HepG2 (cell line): ENCODE data around the gene C20orf96. TPM values are rescaled to one million over a fixed set of nuclear protein-coding genes. Genes with fewer than 3 reads are reported as not detected.

Source experiments
- FOXJ3 ChIP-seq: sonication (generic); formaldehyde crosslinking; IDR thresholded peaks from 2 replicates; pipeline ENCODE4 v1.4.0; 2020; ENCODE audit warnings: missing genetic modification reagents, mild to moderate bottlenecking, borderline replicate concordance
- NBN ChIP-seq: fragments of 450-650 bp; conservative IDR thresholded peaks from 2 replicates; pipeline ENCODE4 v1.6.1; 2017
- NFIC ChIP-seq: IDR thresholded peaks from 2 replicates; pipeline ENCODE4 v1.6.1; 2012; ENCODE audit warnings: mild to moderate bottlenecking, low read length, inconsistent platforms
- RBFOX2 ChIP-seq: fragments of 200-400 bp; formaldehyde crosslinking; IDR thresholded peaks from 2 replicates; pipeline ENCODE4 v1.6.1; 2017; ENCODE audit warnings: low read depth, mild to moderate bottlenecking, low read length
- SNAPC5 ChIP-seq: sonication (generic); formaldehyde crosslinking; IDR thresholded peaks from 2 replicates; pipeline ENCODE4 v1.8.1; 2023; ENCODE audit warnings: mild to moderate bottlenecking, missing genetic modification reagents, borderline replicate concordance
- ZEB1 ChIP-seq: IDR thresholded peaks from 2 replicates; pipeline ENCODE4 v1.6.1; 2012; ENCODE audit warnings: mild to moderate bottlenecking, low read depth, inconsistent platforms; ENCODE audit not compliant: insufficient replicate concordance
- ZHX1 ChIP-seq: sonication (generic); formaldehyde crosslinking; IDR thresholded peaks from 2 replicates; pipeline ENCODE4 v1.8.1; 2022; ENCODE audit warnings: low read depth, mild to moderate bottlenecking, missing genetic modification reagents
- ZNF124 ChIP-seq: sonication (generic); formaldehyde crosslinking; IDR thresholded peaks from 2 replicates; pipeline ENCODE4 v1.4.0; 2020; ENCODE audit warnings: missing genetic modification reagents
- ZNF17 ChIP-seq: sonication (generic); formaldehyde crosslinking; IDR thresholded peaks from 2 replicates; pipeline ENCODE4 v1.5.0; 2020; ENCODE audit warnings: mild to moderate bottlenecking, missing genetic modification reagents
- ZNF235 ChIP-seq: sonication (generic); formaldehyde crosslinking; IDR thresholded peaks from 2 replicates; pipeline ENCODE4 v1.8.1; 2023; ENCODE audit warnings: mild to moderate bottlenecking, missing genetic modification reagents, borderline replicate concordance
- ZNF256 ChIP-seq: sonication (generic); formaldehyde crosslinking; conservative IDR thresholded peaks from 2 replicates; pipeline ENCODE4 v1.4.0; 2020; ENCODE audit warnings: missing genetic modification reagents
- ZNF546 ChIP-seq: sonication (generic); formaldehyde crosslinking; conservative IDR thresholded peaks from 2 replicates; pipeline ENCODE4 v1.8.1; 2023; ENCODE audit warnings: mild to moderate bottlenecking, missing genetic modification reagents
- ZNF572 ChIP-seq: sonication (generic); formaldehyde crosslinking; IDR thresholded peaks from 2 replicates; pipeline ENCODE4 v1.5.1; 2020; ENCODE audit warnings: mild to moderate bottlenecking, missing genetic modification reagents
- polyA plus RNA-seq, 8 experiments: library from polyadenylated mRNA; depleted of rRNA in 3 of 8; stranded (reverse) in 7 of 8; unstranded in 1 of 8; fragments of >200 nt; fragmentation: Illumina TruSeq in 4 of 8; extraction: Trizol in 4 of 8; gene quantifications; 2 replicates each; pipeline versions ENCODE4 v1.2.1 to v1.2.3, GENCODE V29; 2011 to 2016; ENCODE audit warnings: low read depth in 4 of 8, missing spikeins in 1 of 8, mixed read lengths in 1 of 8; ENCODE audit not compliant: insufficient read depth in 1 of 8
- total RNA-seq, 5 experiments: library from RNA; depleted of rRNA; stranded (reverse); fragments of >200 nt; fragmentation: Illumina TruSeq; extraction: Trizol; gene quantifications; 2 replicates each; pipeline ENCODE4 v1.2.3, GENCODE V29; 2016; ENCODE audit warnings: low read depth in 1 of 5
- TF ChIP-seq, protein P1 (sequence below): sonication (generic); formaldehyde crosslinking; IDR thresholded peaks from 2 replicates; pipeline ENCODE4 v1.4.0; 2020; ENCODE audit warnings: missing genetic modification reagents
- TF ChIP-seq, protein P2 (sequence below): sonication (generic); formaldehyde crosslinking; IDR thresholded peaks from 2 replicates; pipeline ENCODE4 v1.5.1; 2020; ENCODE audit warnings: mild to moderate bottlenecking, missing genetic modification reagents, moderate library complexity
- TF ChIP-seq, protein P3 (sequence below): IDR thresholded peaks from 2 replicates; pipeline ENCODE4 v1.6.1; 2016; ENCODE audit warnings: missing genetic modification reagents, missing compliant biosample characterization
- TF ChIP-seq, protein P4 (sequence below): sonication (generic); formaldehyde crosslinking; IDR thresholded peaks from 2 replicates; pipeline ENCODE4 v1.5.0; 2020; ENCODE audit warnings: missing genetic modification reagents

Gene C20orf96
- total and polyA plus RNA-seq, 2 of the 13 experiments (the other 11 are each of a cell fraction or from before 2014, with no cell fraction given), result 3.8 to 20.6 TPM

DNA sequence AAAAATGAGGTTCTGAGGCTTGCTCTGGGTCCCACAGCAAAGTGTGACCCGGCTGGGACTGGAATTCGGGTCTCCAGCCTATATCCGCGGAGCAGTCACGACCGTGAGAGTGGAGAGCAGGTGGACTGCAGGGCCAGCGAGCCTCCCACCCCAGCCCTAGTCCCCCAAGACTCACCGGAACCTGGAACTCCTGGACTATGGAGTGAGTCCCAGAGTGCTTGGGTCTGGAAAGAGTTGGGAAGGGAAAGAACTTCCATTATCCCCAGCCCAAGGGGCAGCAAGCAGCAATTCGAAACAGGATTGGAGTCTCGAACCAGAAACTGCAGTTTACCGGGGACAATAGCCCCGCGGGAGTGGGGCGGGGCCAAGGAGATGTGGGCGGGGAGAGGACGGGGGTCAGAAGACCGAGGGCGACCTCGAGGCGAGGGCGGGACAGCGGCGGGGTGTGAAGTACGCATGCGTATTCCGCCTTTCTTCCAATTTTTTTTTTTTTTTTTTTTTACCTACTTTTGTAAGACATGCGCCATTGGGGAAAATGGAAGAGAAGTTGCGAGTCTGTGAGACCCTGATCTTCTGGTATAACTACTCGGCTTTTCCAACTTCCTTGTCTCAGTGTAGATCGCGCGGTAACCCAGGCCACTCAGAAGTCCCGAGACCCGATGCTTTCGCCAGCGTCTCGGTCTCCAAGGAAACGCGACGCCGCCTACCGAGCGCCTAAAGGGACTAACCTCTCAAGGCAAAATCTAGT, at the start of gene C20orf96 (continued):
- TF ChIP-seq, protein P1, sequence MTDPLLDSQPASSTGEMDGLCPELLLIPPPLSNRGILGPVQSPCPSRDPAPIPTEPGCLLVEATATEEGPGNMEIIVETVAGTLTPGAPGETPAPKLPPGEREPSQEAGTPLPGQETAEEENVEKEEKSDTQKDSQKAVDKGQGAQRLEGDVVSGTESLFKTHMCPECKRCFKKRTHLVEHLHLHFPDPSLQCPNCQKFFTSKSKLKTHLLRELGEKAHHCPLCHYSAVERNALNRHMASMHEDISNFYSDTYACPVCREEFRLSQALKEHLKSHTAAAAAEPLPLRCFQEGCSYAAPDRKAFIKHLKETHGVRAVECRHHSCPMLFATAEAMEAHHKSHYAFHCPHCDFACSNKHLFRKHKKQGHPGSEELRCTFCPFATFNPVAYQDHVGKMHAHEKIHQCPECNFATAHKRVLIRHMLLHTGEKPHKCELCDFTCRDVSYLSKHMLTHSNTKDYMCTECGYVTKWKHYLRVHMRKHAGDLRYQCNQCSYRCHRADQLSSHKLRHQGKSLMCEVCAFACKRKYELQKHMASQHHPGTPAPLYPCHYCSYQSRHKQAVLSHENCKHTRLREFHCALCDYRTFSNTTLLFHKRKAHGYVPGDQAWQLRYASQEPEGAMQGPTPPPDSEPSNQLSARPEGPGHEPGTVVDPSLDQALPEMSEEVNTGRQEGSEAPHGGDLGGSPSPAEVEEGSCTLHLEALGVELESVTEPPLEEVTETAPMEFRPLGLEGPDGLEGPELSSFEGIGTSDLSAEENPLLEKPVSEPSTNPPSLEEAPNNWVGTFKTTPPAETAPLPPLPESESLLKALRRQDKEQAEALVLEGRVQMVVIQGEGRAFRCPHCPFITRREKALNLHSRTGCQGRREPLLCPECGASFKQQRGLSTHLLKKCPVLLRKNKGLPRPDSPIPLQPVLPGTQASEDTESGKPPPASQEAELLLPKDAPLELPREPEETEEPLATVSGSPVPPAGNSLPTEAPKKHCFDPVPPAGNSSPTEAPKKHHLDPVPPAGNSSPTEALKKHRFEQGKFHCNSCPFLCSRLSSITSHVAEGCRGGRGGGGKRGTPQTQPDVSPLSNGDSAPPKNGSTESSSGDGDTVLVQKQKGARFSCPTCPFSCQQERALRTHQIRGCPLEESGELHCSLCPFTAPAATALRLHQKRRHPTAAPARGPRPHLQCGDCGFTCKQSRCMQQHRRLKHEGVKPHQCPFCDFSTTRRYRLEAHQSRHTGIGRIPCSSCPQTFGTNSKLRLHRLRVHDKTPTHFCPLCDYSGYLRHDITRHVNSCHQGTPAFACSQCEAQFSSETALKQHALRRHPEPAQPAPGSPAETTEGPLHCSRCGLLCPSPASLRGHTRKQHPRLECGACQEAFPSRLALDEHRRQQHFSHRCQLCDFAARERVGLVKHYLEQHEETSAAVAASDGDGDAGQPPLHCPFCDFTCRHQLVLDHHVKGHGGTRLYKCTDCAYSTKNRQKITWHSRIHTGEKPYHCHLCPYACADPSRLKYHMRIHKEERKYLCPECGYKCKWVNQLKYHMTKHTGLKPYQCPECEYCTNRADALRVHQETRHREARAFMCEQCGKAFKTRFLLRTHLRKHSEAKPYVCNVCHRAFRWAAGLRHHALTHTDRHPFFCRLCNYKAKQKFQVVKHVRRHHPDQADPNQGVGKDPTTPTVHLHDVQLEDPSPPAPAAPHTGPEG (CRISPR knock-in tag), result peak; percentile 55; the same call in 1 of the 2 replicates
- peak; percentile 30; the same call in 1 of the 2 replicates for TF ChIP-seq ZNF546 (CRISPR knock-in tag)
- TF ChIP-seq, protein P2, sequence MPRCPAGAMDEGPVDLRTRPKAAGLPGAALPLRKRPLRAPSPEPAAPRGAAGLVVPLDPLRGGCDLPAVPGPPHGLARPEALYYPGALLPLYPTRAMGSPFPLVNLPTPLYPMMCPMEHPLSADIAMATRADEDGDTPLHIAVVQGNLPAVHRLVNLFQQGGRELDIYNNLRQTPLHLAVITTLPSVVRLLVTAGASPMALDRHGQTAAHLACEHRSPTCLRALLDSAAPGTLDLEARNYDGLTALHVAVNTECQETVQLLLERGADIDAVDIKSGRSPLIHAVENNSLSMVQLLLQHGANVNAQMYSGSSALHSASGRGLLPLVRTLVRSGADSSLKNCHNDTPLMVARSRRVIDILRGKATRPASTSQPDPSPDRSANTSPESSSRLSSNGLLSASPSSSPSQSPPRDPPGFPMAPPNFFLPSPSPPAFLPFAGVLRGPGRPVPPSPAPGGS, result peak; percentile 50; the same call in 1 of the 2 replicates
- no peak for TF ChIP-seq NFIC
- TF ChIP-seq ZEB1, result no peak
- TF ChIP-seq, protein P3, sequence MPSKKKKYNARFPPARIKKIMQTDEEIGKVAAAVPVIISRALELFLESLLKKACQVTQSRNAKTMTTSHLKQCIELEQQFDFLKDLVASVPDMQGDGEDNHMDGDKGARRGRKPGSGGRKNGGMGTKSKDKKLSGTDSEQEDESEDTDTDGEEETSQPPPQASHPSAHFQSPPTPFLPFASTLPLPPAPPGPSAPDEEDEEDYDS, result peak; percentile 37; the same call in 1 of the 2 replicates
- TF ChIP-seq ZNF256 (CRISPR knock-in tag), result peak; percentile 40; the same call in 1 of the 2 replicates
- TF ChIP-seq ZNF17, result no peak
- no peak for TF ChIP-seq SNAPC5 (CRISPR knock-in tag)
- no peak for TF ChIP-seq FOXJ3 (CRISPR knock-in tag)
- peak; percentile 11 for TF ChIP-seq ZNF124 (CRISPR knock-in tag)
- no peak for TF ChIP-seq NBN
- peak; percentile 33; the same call in 1 of the 2 replicates for TF ChIP-seq ZNF572 (CRISPR knock-in tag)
- no peak for TF ChIP-seq ZHX1
- TF ChIP-seq RBFOX2, result no peak
- peak; percentile 21; the same call in 1 of the 2 replicates for TF ChIP-seq ZNF235
- TF ChIP-seq, protein P4, sequence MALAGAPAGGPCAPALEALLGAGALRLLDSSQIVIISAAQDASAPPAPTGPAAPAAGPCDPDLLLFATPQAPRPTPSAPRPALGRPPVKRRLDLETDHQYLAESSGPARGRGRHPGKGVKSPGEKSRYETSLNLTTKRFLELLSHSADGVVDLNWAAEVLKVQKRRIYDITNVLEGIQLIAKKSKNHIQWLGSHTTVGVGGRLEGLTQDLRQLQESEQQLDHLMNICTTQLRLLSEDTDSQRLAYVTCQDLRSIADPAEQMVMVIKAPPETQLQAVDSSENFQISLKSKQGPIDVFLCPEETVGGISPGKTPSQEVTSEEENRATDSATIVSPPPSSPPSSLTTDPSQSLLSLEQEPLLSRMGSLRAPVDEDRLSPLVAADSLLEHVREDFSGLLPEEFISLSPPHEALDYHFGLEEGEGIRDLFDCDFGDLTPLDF (CRISPR knock-in tag), result 0 out of 2 replicates have a peak, but pooled peaks have one; percentile 37
